Spleen (tissue), 11 donors: ENCODE data around the gene FBXO41. TPM values are rescaled to one million over a fixed set of nuclear protein-coding genes. Genes with fewer than 3 reads are reported as not detected.

Source experiments
- DNase-seq: peaks from one replicate; pipeline ENCODE4 v3.0.0-alpha.2; 2020
- H3K27ac ChIP-seq, 8 donors: fragments of 200-600 bp; sonication (generic) in 7 of 8; 1 replicate in 4 of 8; 2 replicates in 4 of 8; pipeline versions ENCODE4 v1.5.0 to v1.8.0; 2016 to 2021; ENCODE audit warnings: inconsistent platforms in 4 of 8, mild to moderate bottlenecking in 4 of 8, moderate library complexity in 1 of 8
- H3K27me3 ChIP-seq, 7 donors: fragments of 200-600 bp; sonication (generic) in 6 of 7; replicated peaks in 1 of 7; 1 replicate in 4 of 7; 2 replicates in 3 of 7; pipeline versions ENCODE4 v1.5.0 to v1.8.0; 2016 to 2021; ENCODE audit warnings: inconsistent platforms in 3 of 7, mild to moderate bottlenecking in 1 of 7
- H3K36me3 ChIP-seq, 6 donors: fragments of 200-600 bp; sonication (generic) in 5 of 6; 1 replicate in 4 of 6; 2 replicates in 2 of 6; pipeline versions ENCODE4 v1.5.0 to v1.8.0; 2016 to 2021; ENCODE audit warnings: inconsistent platforms in 2 of 6
- H3K4me1 ChIP-seq, 6 donors: fragments of 200-600 bp; sonication (generic) in 5 of 6; 1 replicate in 3 of 6; 2 replicates in 3 of 6; pipeline versions ENCODE4 v1.5.0 to v1.8.0; 2016 to 2021; ENCODE audit warnings: inconsistent platforms in 3 of 6
- H3K4me3 ChIP-seq, 8 donors: fragments of 200-600 bp; sonication (generic) in 7 of 8; 1 replicate in 4 of 8; 2 replicates in 4 of 8; pipeline versions ENCODE4 v1.5.0 to v1.8.0; 2016 to 2021; ENCODE audit warnings: inconsistent platforms in 4 of 8, mild to moderate bottlenecking in 4 of 8, moderate library complexity in 2 of 8
- H3K9me3 ChIP-seq, 8 donors: fragments of 200-600 bp; sonication (generic) in 7 of 8; 1 replicate in 4 of 8; 2 replicates in 4 of 8; pipeline versions ENCODE4 v1.5.0 to v1.8.0; 2016 to 2021; ENCODE audit warnings: inconsistent platforms in 4 of 8
- POLR2A ChIP-seq, 3 donors: fragments of 450-650 bp; IDR thresholded peaks; one replicate each; pipeline ENCODE4 v1.5.1; 2017; ENCODE audit warnings: antibody characterized with exemption in 3 of 3, mild to moderate bottlenecking in 1 of 3
- POLR2AphosphoS5 ChIP-seq, 3 donors: sonication (generic); formaldehyde crosslinking; IDR thresholded peaks; one replicate each; pipeline ENCODE4 v1.5.1; 2017; ENCODE audit warnings: antibody characterized with exemption in 3 of 3
- WGBS, 5 donors: extraction: QIAGEN DNeasy Blood & Tissue Kit in 3 of 5; methylation state at CpG; one replicate each; pipeline versions ENCODE4 v1.1.5 to v1.1.7; 2013 to 2018; 5-methylcytosine and 5-hydroxymethylcytosine counted together
- intact Hi-C: fragments of 100-400 bp; cut with DNase I; formaldehyde crosslinking; loops from one replicate; pipeline ENCODE4 v1.15.0; 2023; ENCODE audit warnings: low total_unique reads
- polyA plus RNA-seq, 3 donors: library from polyadenylated mRNA; stranded (reverse); fragments of 200-250 nt; gene quantifications; one replicate each; pipeline ENCODE4 v1.2.1, GENCODE V29; 2013
- total RNA-seq, 7 donors: library from RNA; depleted of rRNA in 3 of 7; stranded (reverse); fragments of >200 nt in 3 of 7; fragmentation: NEBNext Ultra II Directional in 4 of 7; extraction: Animal tissue kit (Norgen Biotek cat#: 25700) in 4 of 7; gene quantifications; one replicate each; pipeline versions ENCODE4 v1.1.0 to v1.2.1, GENCODE V29; 2016 to 2021
- TF ChIP-seq, protein P1 (sequence below), 11 experiments: fragments of 200-600 bp in 7 of 11; fragments of 450-650 bp in 4 of 11; sonication (generic) in 4 of 11; IDR thresholded peaks in 8 of 11; conservative IDR thresholded peaks in 3 of 11; 1 replicate in 7 of 11; 2 replicates in 4 of 11; pipeline versions ENCODE4 v1.4.0 to v1.8.0; 2016 to 2021; ENCODE audit warnings: antibody characterized with exemption in 11 of 11, inconsistent platforms in 4 of 11, mild to moderate bottlenecking in 1 of 11
- donor health status: healthy with polysubstance abuse.
- donor health status: DM: no; HTN: no; CAD: no; lungs with moderate emphysema.
- donor health status: DM: no; HTN: no; CAD: no.
- donor health status: Bipolar disorder and iron deficiency.
- donor health status: healthy.
- donor health status: DM: no; HTN: no; CAD: no.
- donor health status: DM: yes; HTN: yes; CAD: no.

Gene FBXO41
- total and polyA plus RNA-seq, 10 donors, result 4.8 to 15.9 (median 12.6) TPM

DNA sequence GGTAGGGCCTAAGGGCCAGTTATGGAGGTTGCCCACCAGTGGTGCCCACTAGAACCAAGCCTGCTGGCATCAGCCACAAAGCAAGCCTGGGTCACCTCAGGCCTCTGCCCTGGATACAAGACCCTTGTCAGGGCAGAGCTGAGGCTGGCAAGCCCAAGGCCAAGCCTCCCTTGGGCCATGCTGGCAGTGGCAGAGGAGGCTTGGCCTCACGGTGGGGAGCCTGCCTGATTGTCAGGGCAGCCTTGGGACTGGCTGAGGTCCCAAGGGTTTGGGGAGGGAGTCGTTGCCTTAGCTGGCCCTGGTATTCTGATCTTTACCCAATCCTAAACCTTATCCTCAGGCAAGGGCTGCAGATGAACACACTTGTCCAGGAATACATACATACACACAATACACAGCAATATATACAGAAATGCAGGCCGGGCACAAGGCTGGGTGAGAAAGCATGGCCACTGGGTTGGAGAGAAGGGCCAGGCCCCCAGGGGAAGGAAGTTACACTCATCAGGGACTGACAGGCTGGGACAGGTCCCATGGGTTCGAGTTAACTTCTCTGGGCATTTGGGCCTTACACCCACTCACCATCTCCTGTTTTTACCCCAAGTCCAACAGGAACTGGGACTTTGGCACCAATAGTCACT lies 29.2 kb downstream of the FBXO41 start:
- intact Hi-C loops, result no loop called here
- H3K4me1 ChIP-seq, result peaks cover 0 to 6% (median 0%) of the 10 kb centered on the region in 6 donors
- no peaks in the 10 kb centered on the region for H3K27me3 ChIP-seq
- 62 to 89% (median 74%) methylated on average over 4 of the region's 4 CpGs for WGBS, 5 donors
- TF ChIP-seq, protein P1, sequence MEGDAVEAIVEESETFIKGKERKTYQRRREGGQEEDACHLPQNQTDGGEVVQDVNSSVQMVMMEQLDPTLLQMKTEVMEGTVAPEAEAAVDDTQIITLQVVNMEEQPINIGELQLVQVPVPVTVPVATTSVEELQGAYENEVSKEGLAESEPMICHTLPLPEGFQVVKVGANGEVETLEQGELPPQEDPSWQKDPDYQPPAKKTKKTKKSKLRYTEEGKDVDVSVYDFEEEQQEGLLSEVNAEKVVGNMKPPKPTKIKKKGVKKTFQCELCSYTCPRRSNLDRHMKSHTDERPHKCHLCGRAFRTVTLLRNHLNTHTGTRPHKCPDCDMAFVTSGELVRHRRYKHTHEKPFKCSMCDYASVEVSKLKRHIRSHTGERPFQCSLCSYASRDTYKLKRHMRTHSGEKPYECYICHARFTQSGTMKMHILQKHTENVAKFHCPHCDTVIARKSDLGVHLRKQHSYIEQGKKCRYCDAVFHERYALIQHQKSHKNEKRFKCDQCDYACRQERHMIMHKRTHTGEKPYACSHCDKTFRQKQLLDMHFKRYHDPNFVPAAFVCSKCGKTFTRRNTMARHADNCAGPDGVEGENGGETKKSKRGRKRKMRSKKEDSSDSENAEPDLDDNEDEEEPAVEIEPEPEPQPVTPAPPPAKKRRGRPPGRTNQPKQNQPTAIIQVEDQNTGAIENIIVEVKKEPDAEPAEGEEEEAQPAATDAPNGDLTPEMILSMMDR (IDR thresholded peaks at IDR 0.05 in 8 of 11, conservative IDR thresholded peaks at IDR 0.05 in 3 of 11), result no peak
- TF ChIP-seq POLR2AphosphoS5 (IDR thresholded peaks at IDR 0.05) (peak; percentile 20 to 73 (median 38)), POLR2A (IDR thresholded peaks at IDR 0.05) (no peak)
- H3K36me3 ChIP-seq, result peaks cover 0 to 83% (median 52%) of the 10 kb centered on the region in 6 donors
- no peak overlapping the region for H3K4me3 ChIP-seq
- DNase-seq, result no peak
- H3K9me3 ChIP-seq, result no peaks in the 10 kb centered on the region
- H3K27ac ChIP-seq, result no peak overlapping the region

DNA sequence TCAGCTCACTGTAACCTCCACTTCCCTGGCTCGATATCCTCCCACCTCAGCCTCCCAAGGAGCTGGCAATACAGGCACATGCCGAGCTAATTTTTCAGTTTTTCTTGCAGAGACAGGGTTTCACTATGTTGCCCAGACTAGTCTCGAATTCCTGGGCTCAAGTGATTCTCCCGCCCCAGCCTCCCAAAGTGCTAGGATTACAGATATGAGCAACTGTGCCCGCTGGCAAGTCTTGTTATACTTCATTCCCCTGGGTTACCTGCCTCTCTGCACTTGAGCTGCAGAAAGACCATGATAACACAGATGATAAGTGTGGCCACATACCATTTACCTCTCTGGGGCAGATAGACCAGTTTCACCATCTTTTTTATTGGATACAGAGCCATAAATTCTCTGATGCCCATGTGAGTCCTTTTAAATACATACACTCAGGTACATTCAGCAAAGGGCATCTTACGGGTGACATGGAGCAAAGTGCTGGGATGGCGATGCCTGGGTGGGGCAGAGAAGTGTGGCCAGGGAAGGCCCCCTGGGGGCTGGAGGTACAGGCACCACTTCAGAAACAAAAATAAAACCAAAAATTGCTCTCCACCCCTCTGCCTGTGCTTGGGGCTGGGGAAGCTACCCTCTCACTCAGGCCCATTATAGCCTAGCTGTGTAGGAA lies 29.8 kb downstream of the FBXO41 start:
- H3K27ac ChIP-seq, result no peak overlapping the region
- no peak overlapping the region for H3K4me3 ChIP-seq
- no peak for DNase-seq
- intact Hi-C loops, result no loop called here
- TF ChIP-seq, protein P1 (IDR thresholded peaks at IDR 0.05 in 8 of 11, conservative IDR thresholded peaks at IDR 0.05 in 3 of 11), result no peak
- TF ChIP-seq POLR2AphosphoS5 (IDR thresholded peaks at IDR 0.05), result no peak
- TF ChIP-seq POLR2A (IDR thresholded peaks at IDR 0.05), result no peak
- 94 to 97% (median 94%) methylated on average over 7 of the region's 7 CpGs for WGBS, 5 donors
- H3K9me3 ChIP-seq, result no peaks in the 10 kb centered on the region
- H3K36me3 ChIP-seq, result peaks cover 5 to 83% (median 58%) of the 10 kb centered on the region in 6 donors
- H3K27me3 ChIP-seq, result no peaks in the 10 kb centered on the region
- peaks cover 0 to 6% (median 0%) of the 10 kb centered on the region in 6 donors for H3K4me1 ChIP-seq

DNA sequence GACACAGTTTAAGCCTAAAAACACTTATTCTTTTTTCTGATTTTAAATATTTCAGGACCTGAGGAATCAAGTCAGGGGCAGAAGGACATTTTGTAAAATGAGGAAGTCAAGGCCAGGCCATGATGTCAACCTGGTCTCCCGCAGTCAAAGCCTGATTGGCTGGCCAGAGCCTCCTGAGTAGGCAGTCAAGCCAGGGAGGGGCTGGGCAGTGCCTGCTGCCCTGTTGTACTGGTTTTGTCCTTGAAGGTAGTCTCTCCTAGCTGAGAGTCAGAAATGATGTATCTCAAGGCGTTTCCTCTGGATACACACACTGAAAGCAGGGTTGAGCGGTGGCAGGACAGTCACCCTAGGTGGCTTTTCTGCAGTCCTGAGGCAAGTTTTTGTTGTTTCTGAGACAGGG lies 30.4 kb downstream of the FBXO41 start:
- WGBS, 5 donors, result 89 to 95% (median 90%) methylated on average over 3 of the region's 3 CpGs
- Histone ChIP-seq H3K4me1 (peaks cover 0 to 6% (median 0%) of the 10 kb centered on the region in 6 donors), H3K4me3 (no peak overlapping the region), H3K27ac (no peak overlapping the region), H3K36me3 (peaks cover 5 to 83% (median 64%) of the 10 kb centered on the region in 6 donors), H3K27me3 (no peaks in the 10 kb centered on the region), H3K9me3 (no peaks in the 10 kb centered on the region)
- TF ChIP-seq, protein P1 (IDR thresholded peaks at IDR 0.05 in 8 of 11, conservative IDR thresholded peaks at IDR 0.05 in 3 of 11), result no peak
- no peak for TF ChIP-seq POLR2AphosphoS5 (IDR thresholded peaks at IDR 0.05)
- no peak for TF ChIP-seq POLR2A (IDR thresholded peaks at IDR 0.05)
- DNase-seq, result no peak
- intact Hi-C loops, result no loop called here

DNA sequence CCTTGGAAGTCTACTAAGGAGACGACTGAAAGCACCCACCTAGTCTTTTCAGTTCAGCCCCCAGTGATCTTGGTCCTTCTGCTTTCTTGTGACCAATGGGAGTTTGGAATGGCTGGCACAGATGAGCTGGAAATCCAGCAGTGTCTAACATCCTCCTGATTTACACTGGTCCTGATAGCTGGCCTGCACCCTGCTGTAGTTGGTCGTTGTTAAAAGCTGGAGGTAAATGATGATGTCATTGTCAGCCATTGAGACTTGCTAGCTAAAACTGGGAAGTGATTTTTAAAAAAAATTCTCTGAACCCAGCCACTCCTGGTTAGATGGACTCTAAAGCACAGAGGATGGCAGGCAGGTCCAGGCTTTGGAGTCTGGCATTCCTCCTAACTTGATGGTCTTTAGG lies 30.9 kb downstream of the FBXO41 start:
- Histone ChIP-seq H3K4me3 (no peak overlapping the region), H3K36me3 (peaks cover 5 to 83% (median 69%) of the 10 kb centered on the region in 6 donors), H3K4me1 (peaks cover 0 to 6% (median 0%) of the 10 kb centered on the region in 6 donors), H3K9me3 (no peaks in the 10 kb centered on the region), H3K27me3 (no peaks in the 10 kb centered on the region), H3K27ac (no peak overlapping the region)
- intact Hi-C loops, result no loop called here
- no peak for DNase-seq
- WGBS, 5 donors, result 60 to 80% (median 68%) methylated on average over 2 of the region's 2 CpGs
- TF ChIP-seq POLR2A (IDR thresholded peaks at IDR 0.05) (no peak), POLR2AphosphoS5 (IDR thresholded peaks at IDR 0.05) (no peak)
- TF ChIP-seq, protein P1 (IDR thresholded peaks at IDR 0.05 in 8 of 11, conservative IDR thresholded peaks at IDR 0.05 in 3 of 11), result no peak
